HL-60 (cell line): ENCODE results near the gene FGGY.

Experiments used
- DNase-seq, 2 experiments: peaks; one replicate each; pipeline ENCODE4 v3.0.0-alpha.2; 2010 to 2020; ENCODE audit warnings: low read depth in 1 of 2, low spot score in 1 of 2
- H3K27ac ChIP-seq: fragments of 250-450 bp; sonication (Bioruptor Pico); replicated peaks from 2 replicates; pipeline ENCODE4 v1.5.1; 2020; ENCODE audit warnings: mild to moderate bottlenecking, moderate library complexity
- H3K27me3 ChIP-seq: fragments of 250-450 bp; sonication (Bioruptor Pico); 2 replicates; pipeline ENCODE4 v1.5.1; 2021; ENCODE audit warnings: mild to moderate bottlenecking, moderate library complexity; ENCODE audit not compliant: insufficient read depth, poor library complexity, severe bottlenecking
- H3K4me3 ChIP-seq: replicated peaks from 2 replicates; pipeline ENCODE4 v1.5.1; 2011; ENCODE audit warnings: mild to moderate bottlenecking, control low read depth, low read length; ENCODE audit not compliant: insufficient read depth
- GABPA ChIP-seq: IDR thresholded peaks from 2 replicates; pipeline ENCODE4 v1.6.1; 2012; ENCODE audit warnings: low read depth
- POLR2AphosphoS5 ChIP-seq: IDR thresholded peaks from 2 replicates; pipeline ENCODE4 v1.6.1; 2012; ENCODE audit warnings: low read depth
- SPI1 ChIP-seq: IDR thresholded peaks from 2 replicates; pipeline ENCODE4 v1.6.1; 2012; ENCODE audit warnings: low read depth, mild to moderate bottlenecking, borderline replicate concordance
- TF ChIP-seq, protein P1 (sequence below): IDR thresholded peaks from one replicate; pipeline ENCODE4 v1.5.1; 2011; ENCODE audit warnings: low read length, control low read depth, inconsistent platforms; ENCODE audit not compliant: insufficient read depth
- TF ChIP-seq, protein P2 (sequence below): IDR thresholded peaks from 2 replicates; pipeline ENCODE4 v1.6.1; 2012; ENCODE audit warnings: low read depth; ENCODE audit not compliant: insufficient replicate concordance

FGGY gene

DNA sequence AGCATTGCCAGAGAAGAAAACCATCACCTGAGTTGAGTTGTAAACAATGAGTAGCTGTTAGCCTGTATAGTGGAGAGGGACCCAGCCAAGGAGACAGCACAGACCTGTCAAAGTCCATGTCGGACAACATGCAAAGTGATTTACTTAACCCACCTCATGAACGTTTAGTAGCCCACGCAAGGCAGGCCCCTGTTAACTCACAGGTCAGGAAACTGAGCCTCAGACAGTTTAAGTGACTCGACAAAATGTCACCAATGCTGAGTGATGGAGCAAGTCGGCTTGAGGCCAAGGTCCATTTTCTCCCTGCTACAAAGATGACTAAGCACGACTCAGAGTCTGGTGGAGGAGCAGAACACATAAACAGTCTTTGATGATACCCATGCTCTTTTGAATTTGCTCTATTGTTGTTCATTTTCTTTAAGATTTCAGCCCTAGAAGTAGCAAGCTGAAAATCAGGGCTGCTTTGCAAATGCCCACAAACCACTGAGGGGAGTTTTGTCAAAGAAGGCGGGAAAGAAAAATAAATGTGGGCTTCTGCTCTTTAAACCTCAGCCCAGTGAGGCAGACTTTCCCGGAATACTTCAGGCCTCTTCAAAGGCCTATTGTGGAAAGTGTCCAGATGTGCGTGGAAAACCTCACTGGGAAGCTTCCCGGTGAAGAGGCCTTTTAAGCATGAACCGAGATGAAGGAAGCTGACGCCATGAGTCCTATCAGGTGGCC is 434.0 kb downstream of the FGGY start:
- no peak for DNase-seq
- Histone ChIP-seq H3K4me3 (no peak overlapping the region), H3K27ac (no peak overlapping the region), H3K27me3 (no peaks in the 10 kb centered on the region)
- TF ChIP-seq SPI1 (no peak), GABPA (no peak), POLR2AphosphoS5 (no peak)
- TF ChIP-seq, protein P1, sequence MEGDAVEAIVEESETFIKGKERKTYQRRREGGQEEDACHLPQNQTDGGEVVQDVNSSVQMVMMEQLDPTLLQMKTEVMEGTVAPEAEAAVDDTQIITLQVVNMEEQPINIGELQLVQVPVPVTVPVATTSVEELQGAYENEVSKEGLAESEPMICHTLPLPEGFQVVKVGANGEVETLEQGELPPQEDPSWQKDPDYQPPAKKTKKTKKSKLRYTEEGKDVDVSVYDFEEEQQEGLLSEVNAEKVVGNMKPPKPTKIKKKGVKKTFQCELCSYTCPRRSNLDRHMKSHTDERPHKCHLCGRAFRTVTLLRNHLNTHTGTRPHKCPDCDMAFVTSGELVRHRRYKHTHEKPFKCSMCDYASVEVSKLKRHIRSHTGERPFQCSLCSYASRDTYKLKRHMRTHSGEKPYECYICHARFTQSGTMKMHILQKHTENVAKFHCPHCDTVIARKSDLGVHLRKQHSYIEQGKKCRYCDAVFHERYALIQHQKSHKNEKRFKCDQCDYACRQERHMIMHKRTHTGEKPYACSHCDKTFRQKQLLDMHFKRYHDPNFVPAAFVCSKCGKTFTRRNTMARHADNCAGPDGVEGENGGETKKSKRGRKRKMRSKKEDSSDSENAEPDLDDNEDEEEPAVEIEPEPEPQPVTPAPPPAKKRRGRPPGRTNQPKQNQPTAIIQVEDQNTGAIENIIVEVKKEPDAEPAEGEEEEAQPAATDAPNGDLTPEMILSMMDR = no peak
- TF ChIP-seq, protein P2, sequence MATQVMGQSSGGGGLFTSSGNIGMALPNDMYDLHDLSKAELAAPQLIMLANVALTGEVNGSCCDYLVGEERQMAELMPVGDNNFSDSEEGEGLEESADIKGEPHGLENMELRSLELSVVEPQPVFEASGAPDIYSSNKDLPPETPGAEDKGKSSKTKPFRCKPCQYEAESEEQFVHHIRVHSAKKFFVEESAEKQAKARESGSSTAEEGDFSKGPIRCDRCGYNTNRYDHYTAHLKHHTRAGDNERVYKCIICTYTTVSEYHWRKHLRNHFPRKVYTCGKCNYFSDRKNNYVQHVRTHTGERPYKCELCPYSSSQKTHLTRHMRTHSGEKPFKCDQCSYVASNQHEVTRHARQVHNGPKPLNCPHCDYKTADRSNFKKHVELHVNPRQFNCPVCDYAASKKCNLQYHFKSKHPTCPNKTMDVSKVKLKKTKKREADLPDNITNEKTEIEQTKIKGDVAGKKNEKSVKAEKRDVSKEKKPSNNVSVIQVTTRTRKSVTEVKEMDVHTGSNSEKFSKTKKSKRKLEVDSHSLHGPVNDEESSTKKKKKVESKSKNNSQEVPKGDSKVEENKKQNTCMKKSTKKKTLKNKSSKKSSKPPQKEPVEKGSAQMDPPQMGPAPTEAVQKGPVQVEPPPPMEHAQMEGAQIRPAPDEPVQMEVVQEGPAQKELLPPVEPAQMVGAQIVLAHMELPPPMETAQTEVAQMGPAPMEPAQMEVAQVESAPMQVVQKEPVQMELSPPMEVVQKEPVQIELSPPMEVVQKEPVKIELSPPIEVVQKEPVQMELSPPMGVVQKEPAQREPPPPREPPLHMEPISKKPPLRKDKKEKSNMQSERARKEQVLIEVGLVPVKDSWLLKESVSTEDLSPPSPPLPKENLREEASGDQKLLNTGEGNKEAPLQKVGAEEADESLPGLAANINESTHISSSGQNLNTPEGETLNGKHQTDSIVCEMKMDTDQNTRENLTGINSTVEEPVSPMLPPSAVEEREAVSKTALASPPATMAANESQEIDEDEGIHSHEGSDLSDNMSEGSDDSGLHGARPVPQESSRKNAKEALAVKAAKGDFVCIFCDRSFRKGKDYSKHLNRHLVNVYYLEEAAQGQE = no peak

DNA sequence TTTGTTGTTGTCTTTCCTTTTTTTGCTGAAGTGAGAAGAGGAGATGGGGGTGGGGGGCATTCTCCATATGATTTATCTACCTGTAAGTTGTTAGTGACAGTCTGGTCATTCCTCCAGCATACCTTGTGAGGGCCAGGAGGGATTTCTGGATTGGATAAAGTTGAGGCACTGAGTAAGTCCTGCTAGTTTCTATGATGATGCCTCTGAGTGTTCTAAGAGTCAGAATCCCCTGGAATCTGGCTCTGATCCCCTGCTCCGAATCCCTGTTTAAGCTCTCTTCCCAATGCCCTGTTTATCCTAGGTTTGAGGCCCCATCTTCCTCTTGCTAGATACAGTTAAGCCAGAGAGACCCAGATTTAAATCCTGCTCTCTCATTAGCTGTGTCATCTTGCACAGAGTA is 434.7 kb downstream of the FGGY start:
- no peak overlapping the region for H3K27ac ChIP-seq

DNA sequence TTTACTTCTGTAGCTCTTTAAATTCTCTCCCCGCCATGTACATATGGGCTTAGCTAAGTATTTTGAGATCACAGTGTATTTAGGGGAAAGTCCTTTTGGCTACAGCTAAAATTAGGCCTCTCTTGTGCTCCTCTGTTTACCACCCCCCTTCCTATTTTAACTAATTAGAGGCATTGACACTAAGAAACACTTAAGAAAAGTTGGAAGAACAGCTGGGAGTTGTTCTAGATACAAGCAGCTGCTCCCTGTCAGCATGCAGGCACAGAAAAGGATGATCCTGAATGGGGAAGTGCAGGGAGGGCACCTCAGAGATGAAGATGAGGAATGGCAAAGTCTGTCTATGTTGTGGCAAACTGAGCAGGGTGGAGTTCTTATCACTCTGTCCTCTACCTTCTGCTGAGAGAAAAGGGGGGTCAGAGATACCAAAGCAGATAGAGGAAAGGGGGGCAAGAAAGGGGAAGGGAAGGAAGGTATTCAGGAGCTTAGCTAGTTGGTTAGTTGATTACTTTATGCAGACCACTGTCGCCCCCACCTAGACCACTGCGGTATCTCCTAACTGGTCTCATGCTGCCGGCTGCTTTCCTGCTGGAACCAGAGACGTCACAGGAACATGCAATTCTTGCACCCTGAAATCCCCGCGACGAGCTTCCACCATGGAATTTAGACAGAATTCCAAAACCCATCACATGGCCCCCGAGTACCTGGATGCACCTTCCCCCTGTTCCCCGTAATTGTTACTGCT is 435.5 kb downstream of the FGGY start:
- TF ChIP-seq, protein P1 = no peak
- peak; percentile 72 for TF ChIP-seq SPI1
- no peak overlapping the region for H3K27ac ChIP-seq
- no peaks in the 10 kb centered on the region for H3K27me3 ChIP-seq
- no peak overlapping the region for H3K4me3 ChIP-seq
- DNase-seq = no peak

More for the DNA sequence above, 434.7 kb downstream of the FGGY start:
- H3K27me3 ChIP-seq = no peaks in the 10 kb centered on the region
- no peak overlapping the region for H3K4me3 ChIP-seq
- TF ChIP-seq, protein P2 = no peak
- no peak for TF ChIP-seq GABPA
- no peak for TF ChIP-seq POLR2AphosphoS5
- TF ChIP-seq, protein P1 = no peak
- no peak for TF ChIP-seq SPI1
- no peak for DNase-seq
